Astrocyte (in vitro differentiated cells and primary cell): ENCODE data around the gene ESRRB.

ENCODE experiments used
- EZH2 ChIP-seq: IDR thresholded peaks from 2 replicates; pipeline ENCODE4 v1.6.1; 2012; ENCODE audit warnings: mild to moderate bottlenecking, low read length, inconsistent platforms; ENCODE audit not compliant: insufficient read depth
- TF ChIP-seq, protein P1 (sequence below): IDR thresholded peaks from 2 replicates; pipeline ENCODE4 v1.5.1; 2011; ENCODE audit warnings: low read depth, mild to moderate bottlenecking, inconsistent platforms, low read length, moderate library complexity; ENCODE audit not compliant: insufficient read depth

DNA sequence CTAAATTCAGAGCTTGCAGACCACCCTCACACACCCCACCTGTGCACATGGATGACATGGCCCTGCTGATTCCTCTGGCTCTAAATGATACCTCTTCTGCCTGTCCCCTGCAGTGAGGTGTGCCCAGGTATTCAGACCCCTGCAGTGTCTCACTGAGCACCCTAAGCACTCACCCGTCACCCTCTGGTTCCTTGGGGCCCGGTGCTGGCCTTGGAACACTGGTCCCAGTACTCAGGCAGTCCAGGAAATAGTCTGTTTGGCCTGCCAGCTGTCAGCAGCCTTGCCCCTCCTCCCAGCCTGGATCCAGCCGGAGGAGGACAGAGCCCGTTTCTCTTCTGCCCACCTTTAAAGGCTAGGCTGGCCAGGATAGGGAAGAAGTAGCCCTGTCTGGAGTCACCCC, 44.9 kb downstream of the ESRRB start:
- TF ChIP-seq, protein P1, sequence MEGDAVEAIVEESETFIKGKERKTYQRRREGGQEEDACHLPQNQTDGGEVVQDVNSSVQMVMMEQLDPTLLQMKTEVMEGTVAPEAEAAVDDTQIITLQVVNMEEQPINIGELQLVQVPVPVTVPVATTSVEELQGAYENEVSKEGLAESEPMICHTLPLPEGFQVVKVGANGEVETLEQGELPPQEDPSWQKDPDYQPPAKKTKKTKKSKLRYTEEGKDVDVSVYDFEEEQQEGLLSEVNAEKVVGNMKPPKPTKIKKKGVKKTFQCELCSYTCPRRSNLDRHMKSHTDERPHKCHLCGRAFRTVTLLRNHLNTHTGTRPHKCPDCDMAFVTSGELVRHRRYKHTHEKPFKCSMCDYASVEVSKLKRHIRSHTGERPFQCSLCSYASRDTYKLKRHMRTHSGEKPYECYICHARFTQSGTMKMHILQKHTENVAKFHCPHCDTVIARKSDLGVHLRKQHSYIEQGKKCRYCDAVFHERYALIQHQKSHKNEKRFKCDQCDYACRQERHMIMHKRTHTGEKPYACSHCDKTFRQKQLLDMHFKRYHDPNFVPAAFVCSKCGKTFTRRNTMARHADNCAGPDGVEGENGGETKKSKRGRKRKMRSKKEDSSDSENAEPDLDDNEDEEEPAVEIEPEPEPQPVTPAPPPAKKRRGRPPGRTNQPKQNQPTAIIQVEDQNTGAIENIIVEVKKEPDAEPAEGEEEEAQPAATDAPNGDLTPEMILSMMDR: no peak
- no peak for TF ChIP-seq EZH2
